Left ventricle myocardium inferior (tissue), 1 donor: Measurements from ENCODE around the gene INVS. TPM values are rescaled to one million over a fixed set of nuclear protein-coding genes. Genes with fewer than 3 reads are reported as not detected.

Experiments
- DNase-seq: peaks from one replicate; pipeline ENCODE4 v3.0.0-alpha.2; 2020
- H3K27ac ChIP-seq: fragments of 200-600 bp; replicated peaks from 2 replicates; pipeline ENCODE4 v1.8.0; 2021
- H3K27me3 ChIP-seq: fragments of 200-600 bp; 2 replicates; pipeline ENCODE4 v1.8.0; 2021; ENCODE audit warnings: low read depth
- H3K36me3 ChIP-seq: fragments of 200-600 bp; 2 replicates; pipeline ENCODE4 v1.8.0; 2021
- H3K4me1 ChIP-seq: fragments of 200-600 bp; 2 replicates; pipeline ENCODE4 v1.8.0; 2021
- H3K4me3 ChIP-seq: fragments of 200-600 bp; 2 replicates; pipeline ENCODE4 v1.8.0; 2021; ENCODE audit warnings: mild to moderate bottlenecking, moderate library complexity
- H3K9me3 ChIP-seq: fragments of 200-600 bp; replicated peaks from 2 replicates; pipeline ENCODE4 v1.8.0; 2021
- intact Hi-C: fragments of 100-400 bp; cut with micrococcal nuclease; formaldehyde crosslinking; loops from one replicate; pipeline ENCODE4 v1.11.0; 2022
- total RNA-seq: library from RNA; stranded (reverse); fragmentation: NEBNext Ultra II Directional; extraction: Animal tissue kit (Norgen Biotek cat#: 25700); gene quantifications from one replicate; pipeline ENCODE4 v1.2.1, GENCODE V29; 2021
- TF ChIP-seq, protein P1 (sequence below): fragments of 200-600 bp; IDR thresholded peaks from 2 replicates; pipeline ENCODE4 v1.8.0; 2021; ENCODE audit warnings: antibody characterized with exemption, mild to moderate bottlenecking, borderline replicate concordance
- donor health status: DM: no; HTN: yes; CAD: no; lungs with severe emphysema.

INVS gene
- total RNA-seq, 1 donor from 2014 or later, result 6.7 TPM

- H3K4me1 ChIP-seq, result no peaks in the 10 kb centered on the region
- intact Hi-C loops, result no loop called here
- H3K9me3 ChIP-seq, result peaks cover 15% of the 10 kb centered on the region
- H3K36me3 ChIP-seq, result peaks cover 17% of the 10 kb centered on the region
- no peaks in the 10 kb centered on the region for H3K27me3 ChIP-seq
- H3K27ac ChIP-seq, result no peak overlapping the region
- no peak overlapping the region for H3K4me3 ChIP-seq
- DNase-seq, result no peak
- TF ChIP-seq, protein P1, sequence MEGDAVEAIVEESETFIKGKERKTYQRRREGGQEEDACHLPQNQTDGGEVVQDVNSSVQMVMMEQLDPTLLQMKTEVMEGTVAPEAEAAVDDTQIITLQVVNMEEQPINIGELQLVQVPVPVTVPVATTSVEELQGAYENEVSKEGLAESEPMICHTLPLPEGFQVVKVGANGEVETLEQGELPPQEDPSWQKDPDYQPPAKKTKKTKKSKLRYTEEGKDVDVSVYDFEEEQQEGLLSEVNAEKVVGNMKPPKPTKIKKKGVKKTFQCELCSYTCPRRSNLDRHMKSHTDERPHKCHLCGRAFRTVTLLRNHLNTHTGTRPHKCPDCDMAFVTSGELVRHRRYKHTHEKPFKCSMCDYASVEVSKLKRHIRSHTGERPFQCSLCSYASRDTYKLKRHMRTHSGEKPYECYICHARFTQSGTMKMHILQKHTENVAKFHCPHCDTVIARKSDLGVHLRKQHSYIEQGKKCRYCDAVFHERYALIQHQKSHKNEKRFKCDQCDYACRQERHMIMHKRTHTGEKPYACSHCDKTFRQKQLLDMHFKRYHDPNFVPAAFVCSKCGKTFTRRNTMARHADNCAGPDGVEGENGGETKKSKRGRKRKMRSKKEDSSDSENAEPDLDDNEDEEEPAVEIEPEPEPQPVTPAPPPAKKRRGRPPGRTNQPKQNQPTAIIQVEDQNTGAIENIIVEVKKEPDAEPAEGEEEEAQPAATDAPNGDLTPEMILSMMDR, result no peak
Observed at GRCh38 chr9:100196828-100197227, 97.8 kb downstream of the INVS start.

DNA sequence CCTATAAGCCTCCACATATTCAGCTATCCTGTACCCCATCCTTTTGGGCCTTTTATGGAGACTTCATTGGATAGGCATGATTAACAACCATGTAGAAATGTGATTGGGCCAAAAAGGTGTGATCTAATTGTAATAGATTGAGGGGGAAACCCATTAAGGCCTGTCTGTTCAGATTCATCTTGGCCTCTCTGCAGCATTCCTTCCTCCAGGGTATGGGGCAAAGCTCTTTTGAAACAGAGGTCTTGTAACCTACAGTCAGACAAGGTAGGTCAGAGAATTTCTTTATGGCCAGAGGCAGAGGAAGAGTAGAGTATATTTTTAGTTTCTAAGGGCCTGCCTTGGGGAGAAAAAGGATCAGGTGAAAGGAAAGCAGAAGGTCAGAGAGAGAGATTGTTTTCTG is 98.5 kb downstream of the INVS start:
- Histone ChIP-seq H3K4me3 (no peak overlapping the region), H3K27ac (no peak overlapping the region), H3K27me3 (no peaks in the 10 kb centered on the region), H3K9me3 (peaks cover 7% of the 10 kb centered on the region), H3K4me1 (no peaks in the 10 kb centered on the region), H3K36me3 (peaks cover 16% of the 10 kb centered on the region)
- TF ChIP-seq, protein P1, result no peak
- intact Hi-C loops, result no loop called here
- DNase-seq, result no peak

GRCh38 chr9:100202806-100203205 is 103.8 kb downstream of the INVS start:
- Histone ChIP-seq H3K27me3 (no peaks in the 10 kb centered on the region), H3K27ac (no peak overlapping the region), H3K4me3 (no peak overlapping the region), H3K9me3 (no peaks in the 10 kb centered on the region), H3K36me3 (no peaks in the 10 kb centered on the region), H3K4me1 (peaks cover 23% of the 10 kb centered on the region)
- no peak for DNase-seq
- TF ChIP-seq, protein P1, result no peak
- intact Hi-C loops, result no loop called here

DNA sequence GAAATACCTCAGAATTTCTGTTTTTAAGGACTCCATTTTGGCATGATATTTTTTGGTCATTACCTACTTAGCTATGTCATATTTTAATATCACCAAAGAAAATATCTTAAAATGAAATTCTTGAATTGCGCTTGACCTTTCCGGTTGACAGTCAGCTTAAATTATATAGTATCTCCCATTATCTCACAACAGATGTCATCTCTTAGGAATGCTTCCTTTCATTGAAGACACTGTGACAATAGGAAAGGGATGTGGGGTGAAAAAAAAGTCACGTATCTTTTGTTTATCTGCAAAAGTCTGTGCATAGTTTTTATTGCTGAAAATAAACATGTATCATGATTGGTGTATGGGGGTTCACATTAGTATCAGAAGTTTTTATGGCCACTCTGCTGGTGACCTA is 105.8 kb downstream of the INVS start:
- no peak for DNase-seq
- Histone ChIP-seq H3K27me3 (no peaks in the 10 kb centered on the region), H3K36me3 (no peaks in the 10 kb centered on the region), H3K4me1 (peaks cover 23% of the 10 kb centered on the region), H3K9me3 (no peaks in the 10 kb centered on the region), H3K27ac (no peak overlapping the region), H3K4me3 (no peak overlapping the region)
- intact Hi-C loops, result no loop called here
- TF ChIP-seq, protein P1, result no peak

GRCh38 chr9:100206899-100207298 is 107.9 kb downstream of the INVS start:
- no peaks in the 10 kb centered on the region for H3K27me3 ChIP-seq
- no peaks in the 10 kb centered on the region for H3K9me3 ChIP-seq
- DNase-seq, result no peak
- H3K4me1 ChIP-seq, result peaks cover 23% of the 10 kb centered on the region
- peak overlapping the region; percentile 20 for H3K27ac ChIP-seq
- H3K4me3 ChIP-seq, result no peak overlapping the region
- H3K36me3 ChIP-seq, result no peaks in the 10 kb centered on the region
- TF ChIP-seq, protein P1, result no peak
- intact Hi-C loops, result no loop called here

- TF ChIP-seq, protein P1, result no peak
- Histone ChIP-seq H3K4me1 (peaks cover 23% of the 10 kb centered on the region), H3K36me3 (no peaks in the 10 kb centered on the region), H3K4me3 (no peak overlapping the region), H3K9me3 (no peaks in the 10 kb centered on the region), H3K27me3 (no peaks in the 10 kb centered on the region), H3K27ac (no peak overlapping the region)
- intact Hi-C loops, result no loop called here
- no peak for DNase-seq
Observed at GRCh38 chr9:100208673-100209072, 109.6 kb downstream of the INVS start.
